Endometrial microvascular endothelial cells (primary cell): ENCODE measurements around the gene FXR1. TPM values are rescaled to one million over a fixed set of nuclear protein-coding genes. Genes with fewer than 3 reads are reported as not detected.
"Not testable (repeated sequence)": the region's sequence is repeated elsewhere in the genome, so short reads cannot be mapped to it uniquely, and the experiment has no call there.

Source experiments
- in situ Hi-C: cut with HindIII; loops from 2 replicates; pipeline ENCODE4 v1.10.0; 2017; ENCODE audit warnings: low sequenced_read_pairs, low pct_unique_long_range_greater_than_20kb; ENCODE audit errors: inconsistent ontology term
- total RNA-seq: library from RNA; depleted of rRNA; stranded (reverse); fragments of >200 nt; gene quantifications from one replicate; pipeline ENCODE4 v1.2.3, GENCODE V29; 2015; ENCODE audit errors: inconsistent ontology term

Gene FXR1
- total RNA-seq, 1 donor from 2014 or later, result 105 TPM

GRCh38 chr3:180929376-180929775, 16.9 kb downstream of the FXR1 start:
- in situ Hi-C loops, result no loop called here

DNA sequence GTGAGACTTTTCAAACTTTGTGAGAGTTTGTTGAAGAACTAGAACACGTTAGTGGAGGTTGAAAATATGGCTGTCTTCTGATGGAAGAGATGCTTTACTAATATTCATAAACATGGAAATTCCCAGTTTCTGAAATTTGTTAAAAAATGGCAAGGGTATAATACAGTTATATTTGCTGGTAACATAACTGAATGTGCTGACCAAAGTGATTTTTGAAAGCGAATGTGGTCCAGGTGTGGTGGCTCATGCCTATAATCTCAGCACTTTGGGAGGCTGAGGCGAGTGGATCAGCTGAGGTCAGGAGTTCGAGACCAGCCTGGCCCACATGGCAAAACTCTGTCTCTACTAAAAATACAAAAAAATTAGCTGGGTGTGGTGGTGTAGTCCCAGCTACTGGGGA, 18.1 kb downstream of the FXR1 start:
- in situ Hi-C loops, result no loop called here

DNA sequence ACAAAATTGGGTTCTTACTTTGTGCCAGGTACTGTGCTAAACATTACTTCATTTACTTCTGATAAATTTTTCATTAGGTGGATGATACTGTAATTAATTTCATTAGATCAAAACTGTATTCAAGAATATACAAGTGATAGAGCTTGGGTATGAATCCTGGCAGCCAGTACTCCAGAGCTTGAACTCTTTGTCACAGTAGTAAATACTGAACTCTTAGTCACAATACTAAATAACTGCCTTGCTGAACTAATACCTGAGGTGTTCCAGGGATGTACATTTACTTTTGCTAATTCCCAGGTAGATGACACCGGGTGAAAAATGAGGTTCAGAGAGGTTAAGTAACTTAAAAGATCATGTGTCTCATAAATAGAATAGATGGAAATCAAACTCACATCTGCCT, 20.3 kb downstream of the FXR1 start:
- in situ Hi-C loops, result no loop called here

DNA sequence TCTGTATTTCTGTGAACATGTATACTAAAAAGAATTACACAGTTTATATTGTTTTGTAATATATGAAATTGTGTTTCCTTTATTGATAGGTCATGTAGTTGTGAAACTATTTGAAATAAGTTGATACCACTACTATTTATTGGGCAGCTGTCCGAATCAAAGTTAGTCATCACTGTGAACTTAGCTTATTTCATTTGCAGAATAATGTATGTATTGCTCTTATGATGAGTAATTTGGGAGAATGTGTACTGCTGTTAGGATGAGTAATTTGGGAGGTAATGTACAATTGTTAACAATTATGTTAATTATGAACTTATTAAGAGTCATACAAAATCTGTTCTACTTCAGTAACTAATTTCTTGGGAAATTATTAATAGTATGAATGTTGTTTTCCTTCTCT, 22.2 kb downstream of the FXR1 start:
- in situ Hi-C loops, result no loop called here

DNA sequence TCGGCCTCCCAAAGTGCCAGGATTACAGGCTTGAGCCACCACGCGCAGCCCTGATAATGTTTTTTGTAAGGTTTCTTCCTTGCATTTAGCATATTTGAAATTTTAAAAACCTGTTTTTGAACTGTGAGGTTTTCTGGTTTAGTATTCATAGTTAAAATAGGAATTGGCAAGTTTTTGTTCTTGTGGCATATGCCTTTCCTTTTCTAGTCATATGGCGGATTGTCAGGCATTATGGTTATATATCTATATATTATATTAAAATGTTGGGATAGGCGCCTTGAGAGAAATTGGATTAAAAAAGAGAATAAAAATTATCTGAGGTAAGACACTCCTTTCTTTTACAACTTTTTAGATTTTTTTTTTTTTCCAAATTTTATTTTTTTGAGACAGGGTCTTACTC, 28.4 kb downstream of the FXR1 start:
- in situ Hi-C loops, result no loop called here

DNA sequence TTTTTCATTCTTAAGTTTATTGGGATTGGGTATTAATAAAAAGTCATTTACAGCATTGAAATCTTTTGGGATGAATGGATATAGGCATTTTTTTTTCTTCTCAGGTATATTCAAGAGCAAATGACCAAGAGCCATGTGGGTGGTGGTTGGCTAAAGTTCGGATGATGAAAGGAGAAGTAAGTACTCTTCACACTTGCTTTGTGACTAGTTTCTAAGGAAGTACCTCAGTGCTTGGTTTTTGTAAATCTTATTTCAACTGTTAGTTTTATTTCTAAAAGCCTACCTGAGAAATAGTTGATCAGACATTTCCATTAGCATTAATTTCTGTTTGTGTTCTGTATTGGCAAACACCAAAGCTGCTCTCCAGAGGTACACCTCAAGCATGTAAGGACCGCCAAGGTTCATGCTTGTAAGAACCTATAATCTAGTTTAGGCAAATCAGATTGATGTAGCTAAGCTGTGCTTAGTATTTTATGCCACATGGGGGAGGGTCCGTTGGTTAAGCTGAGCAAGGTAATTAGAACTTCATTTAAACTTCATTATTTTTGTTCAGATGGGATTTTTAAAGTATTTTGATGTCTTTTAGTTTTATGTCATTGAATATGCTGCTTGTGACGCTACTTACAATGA, 35.4 kb downstream of the FXR1 start:
- in situ Hi-C loops, result no loop called here

DNA sequence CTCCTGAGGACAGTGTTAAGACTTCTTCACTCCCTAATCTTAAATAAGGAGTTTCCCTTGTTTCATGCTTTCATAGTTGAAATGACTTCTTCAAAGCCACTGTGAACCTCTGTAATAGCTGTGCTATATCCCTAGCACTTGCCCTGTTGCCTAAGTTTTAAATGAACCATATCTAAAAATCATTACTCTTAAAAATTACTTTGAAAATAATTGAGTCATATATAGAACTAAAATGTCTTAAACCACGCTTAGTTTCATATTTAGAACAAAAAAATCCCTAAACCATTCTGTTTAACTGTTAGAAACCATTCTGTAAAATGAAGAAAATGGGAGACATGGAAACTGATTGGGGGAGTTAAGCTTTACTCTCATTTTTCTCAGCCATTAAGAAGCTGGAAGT, 47.2 kb downstream of the FXR1 start:
- in situ Hi-C loops, result no loop called here

- in situ Hi-C loops, result no loop called here
Measured at GRCh38 chr3:180961087-180961486, 48.6 kb downstream of the FXR1 start.

GRCh38 chr3:180961552-180961951, 49.1 kb downstream of the FXR1 start:
- in situ Hi-C loops, result no loop called here

DNA sequence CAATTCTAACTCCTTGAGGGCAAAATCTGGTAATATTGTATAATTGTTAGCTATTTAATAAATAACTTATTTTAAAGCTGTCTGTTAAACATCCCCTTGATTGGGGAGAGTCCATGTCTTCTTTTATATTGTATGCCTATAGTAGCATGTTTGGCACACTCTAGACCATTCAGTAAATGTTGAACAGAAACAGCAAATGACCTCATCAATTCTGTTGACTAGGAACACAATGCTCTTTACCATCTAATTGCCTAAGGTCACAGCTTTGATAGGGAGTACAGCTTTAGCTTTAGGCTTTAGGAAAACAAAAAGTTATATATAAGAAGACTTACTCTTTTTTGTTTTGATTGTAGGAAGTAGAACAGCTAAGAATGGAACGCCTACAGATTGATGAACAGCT, 50.1 kb downstream of the FXR1 start:
- in situ Hi-C loops, result no loop called here

DNA sequence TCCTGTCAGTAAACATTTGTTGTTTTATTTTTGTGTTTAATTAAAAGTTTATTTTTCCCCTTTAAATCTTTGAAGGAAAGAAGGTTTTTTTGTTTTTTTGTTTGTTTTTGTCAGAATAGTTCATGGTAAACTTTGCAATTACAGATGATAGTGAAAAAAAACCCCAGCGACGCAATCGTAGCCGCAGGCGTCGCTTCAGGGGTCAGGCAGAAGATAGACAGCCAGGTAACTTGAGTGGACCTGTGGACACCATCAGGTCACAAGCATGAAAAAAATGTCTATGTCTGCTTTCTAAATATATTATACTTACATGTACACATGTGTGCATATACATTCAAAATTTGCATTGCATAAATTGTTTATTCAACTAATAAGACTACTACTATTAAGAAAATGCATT, 58.5 kb downstream of the FXR1 start:
- in situ Hi-C loops, result no loop called here

- in situ Hi-C loops, result no loop called here
Measured at GRCh38 chr3:180973543-180973942, 61.1 kb downstream of the FXR1 start.

DNA sequence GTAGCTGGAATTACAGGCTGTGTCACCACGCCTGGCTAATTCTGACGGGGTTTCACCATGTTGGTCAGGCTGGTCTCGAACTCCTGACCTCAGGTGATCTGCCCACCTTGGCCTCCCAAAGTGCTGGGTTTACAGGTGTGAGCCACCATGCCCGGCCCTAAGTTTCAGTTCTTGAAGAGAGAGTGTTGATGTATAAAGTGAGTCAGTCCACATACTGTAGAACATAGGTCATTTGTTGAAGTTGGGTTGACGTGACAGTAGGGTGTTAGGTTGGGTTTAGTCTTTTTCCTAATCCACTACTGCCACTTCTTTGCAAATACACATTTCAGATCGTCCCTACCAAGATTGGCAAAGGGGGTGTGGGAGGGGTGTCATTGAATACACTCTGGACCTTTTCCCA, 61.8 kb downstream of the FXR1 start:
- in situ Hi-C loops, result no loop called here

GRCh38 chr3:180977498-180977897, 65.0 kb downstream of the FXR1 start:
- in situ Hi-C loops, result no loop called here

DNA sequence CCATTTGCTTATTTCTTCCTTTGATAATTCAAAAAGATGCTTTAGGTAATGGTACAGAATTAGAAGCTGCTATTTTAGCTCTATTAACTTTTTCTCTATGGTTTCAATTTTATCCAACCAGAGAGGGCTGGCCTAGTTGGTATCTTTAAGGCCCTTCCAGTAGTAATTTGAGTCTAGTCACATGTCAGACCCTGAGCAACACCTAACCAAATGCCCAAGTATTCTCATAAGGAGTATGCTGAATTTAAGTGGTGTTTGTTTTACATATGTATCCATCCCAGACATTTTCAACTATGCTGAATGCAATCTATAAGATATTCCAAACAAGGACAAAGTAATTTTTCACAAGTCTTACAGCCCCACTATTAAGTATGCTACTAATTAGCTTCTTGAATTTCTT, 67.5 kb downstream of the FXR1 start:
- in situ Hi-C loops, result no loop called here

- in situ Hi-C loops, result no loop called here
Measured at GRCh38 chr3:180980611-180981010, 68.1 kb downstream of the FXR1 start.

- in situ Hi-C loops, result no loop called here
Measured at GRCh38 chr3:180981912-180982311, 69.4 kb downstream of the FXR1 start.

DNA sequence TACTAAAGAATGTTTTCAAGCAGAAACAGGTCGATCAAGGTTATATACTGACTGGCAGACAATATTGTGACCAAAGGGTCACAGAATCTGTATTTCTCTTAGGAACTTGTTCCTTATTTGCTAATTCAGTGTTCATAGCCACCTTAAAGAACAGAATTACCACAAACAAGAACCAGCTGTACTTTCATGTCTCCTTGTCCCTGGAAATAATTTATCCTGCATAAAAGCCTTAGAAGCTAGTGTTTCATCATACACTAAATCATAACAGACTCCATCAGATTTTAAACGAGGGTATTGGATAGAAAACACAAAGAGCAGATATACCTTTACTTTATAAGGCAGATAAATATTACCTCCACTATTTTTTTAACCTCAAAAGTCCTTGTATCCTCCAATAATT, 70.7 kb downstream of the FXR1 start:
- in situ Hi-C loops, result no loop called here

- in situ Hi-C loops, result not testable (repeated sequence)
Measured at GRCh38 chr3:180986366-180986765, 73.9 kb downstream of the FXR1 start.

DNA sequence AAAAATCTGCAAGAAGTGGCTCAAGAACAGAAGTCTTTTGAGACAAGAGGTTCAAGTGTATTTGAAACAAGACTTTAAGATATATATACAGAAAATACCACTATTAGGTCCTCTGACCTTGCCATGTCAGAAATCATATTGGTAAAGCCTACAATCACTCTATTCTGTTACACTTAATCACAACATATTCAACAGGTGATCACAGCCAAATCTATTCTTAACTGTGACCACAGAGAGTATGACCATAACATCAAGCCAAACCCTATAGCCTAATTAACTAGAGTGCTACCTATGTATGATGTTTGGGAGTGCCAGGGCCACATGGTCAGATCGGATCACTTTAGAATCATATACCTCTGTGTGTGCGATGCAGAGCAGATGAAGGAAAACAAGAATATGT, 74.9 kb downstream of the FXR1 start:
- in situ Hi-C loops, result no loop called here
